Measurements from ENCODE around the gene DYNLL2. TPM values are rescaled to one million over a fixed set of nuclear protein-coding genes. Genes with fewer than 3 reads are reported as not detected.

The DYNLL2 gene
- total RNA-seq, 1 experiment from 2014 or later, result 29.1 TPM

DNA sequence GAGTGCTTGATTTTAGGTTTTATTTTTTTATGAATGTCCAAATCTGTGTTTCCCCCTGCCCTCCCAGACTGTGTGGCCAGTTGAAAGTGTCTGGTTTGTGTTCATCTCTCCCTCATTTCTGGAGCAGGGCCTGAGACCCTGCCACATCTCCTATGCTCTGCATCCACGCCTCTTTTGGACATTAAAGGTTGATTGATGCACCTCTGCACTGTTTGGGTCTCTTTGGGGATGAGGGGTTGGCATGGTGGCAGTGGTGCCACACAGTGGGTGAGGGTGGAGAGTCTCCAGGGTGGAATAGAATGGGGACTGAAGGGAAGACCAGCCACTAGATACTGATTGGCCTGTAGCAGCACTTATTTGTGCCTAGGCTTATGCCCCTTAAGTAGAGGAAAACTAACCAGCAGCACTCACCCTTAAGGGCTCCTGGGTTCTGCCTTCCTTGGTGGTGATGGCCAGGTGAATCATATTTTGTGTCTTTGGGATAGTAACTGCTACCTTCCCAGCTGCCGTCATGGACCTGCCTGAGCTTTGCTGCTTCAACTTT lies 7.9 kb downstream of the DYNLL2 start:
- POLR2A ChIA-PET (ENCODE audit: low non-redundant PET), result interaction anchor here (0.5 kb wide), 1 partner anchor 123 kb away, joined by 3 read pairs; no protein-coding TSS in a partner anchor
- peaks cover 66% of the 10 kb centered on the region for H3K36me3 ChIP-seq (ENCODE audit: insufficient read depth, low read length, poor library complexity, severe bottlenecking)
- no peaks in the 10 kb centered on the region for H3K9me3 ChIP-seq (ENCODE audit: low read depth, low read length, poor library complexity, severe bottlenecking)
- H3K27ac ChIP-seq (ENCODE audit: low read depth, low read length, poor library complexity, severe bottlenecking), result no peak overlapping the region
- no peaks in the 10 kb centered on the region for H3K4me1 ChIP-seq (ENCODE audit: insufficient read depth, low read length, poor library complexity, severe bottlenecking)
- no peak for DNase-seq (ENCODE audit: low spot score)
- CTCF ChIA-PET, result no interaction called here
- TF ChIP-seq CTCF (conservative IDR thresholded peaks at IDR 0.05; ENCODE audit: low read depth, low read length), result no peak
- TF ChIP-seq EZH2 (IDR thresholded peaks at IDR 0.05; ENCODE audit: borderline replicate concordance, low read depth, low read length, poor library complexity, severe bottlenecking), result no peak
- no peak overlapping the region for H3K4me3 ChIP-seq (ENCODE audit: low read depth, low read length, poor library complexity, severe bottlenecking)
- H3K27me3 ChIP-seq (replicated peaks; ENCODE audit: insufficient read depth, low read depth, low read length, poor library complexity), result no peaks in the 10 kb centered on the region
- BruUV-seq (replicated peaks), result no TSS peak
- intact Hi-C loops (cut with micrococcal nuclease; ENCODE audit: unreplicated experiment), result no loop called here

DNA sequence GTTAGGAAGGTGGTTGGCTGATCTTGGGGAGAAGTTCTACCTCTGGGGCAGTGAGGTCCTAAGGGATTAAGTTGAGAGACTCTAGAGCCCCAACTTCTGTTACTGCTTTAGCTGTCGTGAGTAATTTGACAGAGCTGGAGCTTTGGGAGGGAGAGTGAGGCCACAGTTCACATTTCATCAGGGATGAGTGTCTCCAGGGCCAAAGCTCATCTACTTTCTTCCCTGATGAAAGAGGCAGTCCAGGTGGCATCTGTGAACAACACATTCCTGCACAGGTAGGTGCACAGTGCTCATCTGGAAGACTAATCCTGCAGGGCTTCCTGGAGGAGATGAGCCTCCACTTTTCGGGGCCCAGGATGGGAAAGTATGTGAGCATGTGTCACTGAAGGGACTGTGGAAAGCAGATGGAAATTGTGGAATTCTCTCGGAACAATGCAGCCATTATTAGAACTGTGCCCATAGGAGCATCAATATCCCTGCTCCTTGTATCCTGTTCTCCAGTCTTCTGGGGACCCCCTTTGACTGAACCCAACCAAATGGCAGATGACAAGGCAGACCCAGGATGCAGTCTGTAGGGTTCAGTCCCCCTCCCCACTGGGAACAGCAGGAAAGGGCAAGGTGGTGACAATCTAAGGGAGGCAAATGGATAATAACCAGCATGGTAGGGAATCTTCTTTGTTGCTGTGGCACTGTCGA lies 9.0 kb downstream of the DYNLL2 start:
- DNase-seq (ENCODE audit: low spot score), result no peak
- no peaks in the 10 kb centered on the region for H3K27me3 ChIP-seq (replicated peaks; ENCODE audit: insufficient read depth, low read depth, low read length, poor library complexity)
- no peak for TF ChIP-seq EZH2 (IDR thresholded peaks at IDR 0.05; ENCODE audit: borderline replicate concordance, low read depth, low read length, poor library complexity, severe bottlenecking)
- TF ChIP-seq CTCF (conservative IDR thresholded peaks at IDR 0.05; ENCODE audit: low read depth, low read length), result no peak
- BruUV-seq (replicated peaks), result no TSS peak
- intact Hi-C loops (cut with micrococcal nuclease; ENCODE audit: unreplicated experiment), result no loop called here
- no peaks in the 10 kb centered on the region for H3K9me3 ChIP-seq (ENCODE audit: low read depth, low read length, poor library complexity, severe bottlenecking)
- H3K4me3 ChIP-seq (ENCODE audit: low read depth, low read length, poor library complexity, severe bottlenecking), result no peak overlapping the region
- H3K4me1 ChIP-seq (ENCODE audit: insufficient read depth, low read length, poor library complexity, severe bottlenecking), result no peaks in the 10 kb centered on the region
- H3K36me3 ChIP-seq (ENCODE audit: insufficient read depth, low read length, poor library complexity, severe bottlenecking), result peaks cover 59% of the 10 kb centered on the region
- H3K27ac ChIP-seq (ENCODE audit: low read depth, low read length, poor library complexity, severe bottlenecking), result no peak overlapping the region
- ChIA-PET CTCF (interaction anchor here (0.6 kb wide), 1 partner anchor 538 kb away, joined by 10 read pairs; no protein-coding TSS in a partner anchor), POLR2A (ENCODE audit: low non-redundant PET) (no interaction called here)

DNA sequence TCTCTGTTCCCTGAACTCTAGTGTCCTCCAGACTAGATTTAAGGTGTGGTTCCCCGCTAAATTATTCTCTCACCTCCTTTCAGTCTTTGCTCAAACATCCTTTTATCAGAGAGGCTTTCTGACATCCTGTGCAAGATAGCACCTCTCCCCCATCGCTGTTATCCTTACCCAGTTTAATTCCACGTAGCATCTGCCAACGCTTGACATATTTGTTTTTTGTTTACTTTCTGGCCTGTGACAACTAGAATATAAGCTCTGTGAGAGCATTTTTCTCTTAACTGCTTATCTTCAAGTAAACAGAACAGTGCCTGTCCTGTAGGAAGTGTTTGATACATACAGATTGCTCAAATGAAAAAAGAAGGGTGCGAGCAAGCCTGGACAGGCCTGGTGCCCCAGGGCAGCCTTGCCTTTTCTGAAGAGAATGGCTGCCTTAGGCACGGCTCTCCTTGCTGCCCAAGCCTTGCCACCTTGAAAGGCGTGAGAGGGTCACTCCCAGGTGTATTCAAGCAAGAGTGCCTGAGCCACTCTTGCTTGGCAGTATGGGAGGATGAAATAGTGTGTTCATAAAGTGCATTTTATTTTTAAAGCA lies 9.7 kb downstream of the DYNLL2 start:
- H3K27ac ChIP-seq (ENCODE audit: low read depth, low read length, poor library complexity, severe bottlenecking), result no peak overlapping the region
- H3K27me3 ChIP-seq (replicated peaks; ENCODE audit: insufficient read depth, low read depth, low read length, poor library complexity), result no peaks in the 10 kb centered on the region
- ChIA-PET CTCF (interaction anchor here (0.6 kb wide), 1 partner anchor 539 kb away, joined by 10 read pairs; no protein-coding TSS in a partner anchor), POLR2A (ENCODE audit: low non-redundant PET) (no interaction called here)
- H3K4me1 ChIP-seq (ENCODE audit: insufficient read depth, low read length, poor library complexity, severe bottlenecking), result no peaks in the 10 kb centered on the region
- no TSS peak for BruUV-seq (replicated peaks)
- no peak overlapping the region for H3K4me3 ChIP-seq (ENCODE audit: low read depth, low read length, poor library complexity, severe bottlenecking)
- H3K36me3 ChIP-seq (ENCODE audit: insufficient read depth, low read length, poor library complexity, severe bottlenecking), result peaks cover 53% of the 10 kb centered on the region
- TF ChIP-seq EZH2 (IDR thresholded peaks at IDR 0.05; ENCODE audit: borderline replicate concordance, low read depth, low read length, poor library complexity, severe bottlenecking), result no peak
- no peak for TF ChIP-seq CTCF (conservative IDR thresholded peaks at IDR 0.05; ENCODE audit: low read depth, low read length)
- H3K9me3 ChIP-seq (ENCODE audit: low read depth, low read length, poor library complexity, severe bottlenecking), result no peaks in the 10 kb centered on the region
- intact Hi-C loops (cut with micrococcal nuclease; ENCODE audit: unreplicated experiment), result no loop called here
- DNase-seq (ENCODE audit: low spot score), result no peak
